Neural cell (in vitro differentiated cells): Measurements from ENCODE around the gene CHRNA4.

Source experiments
- CTCF ChIP-seq: fragments of 450-650 bp; IDR thresholded peaks from 2 replicates; pipeline ENCODE4 v1.5.1; 2014; ENCODE audit warnings: antibody characterized with exemption, mild to moderate bottlenecking, moderate library complexity; ENCODE audit not compliant: poor library complexity, severe bottlenecking
- EP300 ChIP-seq: fragments of 450-650 bp; conservative IDR thresholded peaks from 2 replicates; pipeline ENCODE4 v1.6.1; 2014; ENCODE audit warnings: antibody characterized with exemption, mild to moderate bottlenecking, moderate library complexity; ENCODE audit not compliant: poor library complexity, severe bottlenecking
- EZH2 ChIP-seq: fragments of 200-600, 300-800 bp; shearing (Covaris generic), sonication (generic); IDR thresholded peaks from 2 replicates; pipeline ENCODE4 v1.6.1; 2014; ENCODE audit warnings: antibody characterized with exemption, low read length, borderline replicate concordance, mild to moderate bottlenecking; ENCODE audit not compliant: insufficient read depth, poor library complexity, severe bottlenecking
- MXI1 ChIP-seq: fragments of 450-650 bp; conservative IDR thresholded peaks from 2 replicates; pipeline ENCODE4 v1.6.1; 2014; ENCODE audit warnings: antibody characterized with exemption, mild to moderate bottlenecking; ENCODE audit not compliant: poor library complexity, severe bottlenecking
- POLR2AphosphoS5 ChIP-seq: IDR thresholded peaks from 2 replicates; pipeline ENCODE4 v1.6.1; 2012
- RAD21 ChIP-seq: fragments of 450-650 bp; conservative IDR thresholded peaks from 2 replicates; pipeline ENCODE4 v1.6.1; 2014; ENCODE audit warnings: antibody characterized with exemption, mild to moderate bottlenecking, moderate library complexity
- SMC3 ChIP-seq: fragments of 450-650 bp; conservative IDR thresholded peaks from 2 replicates; pipeline ENCODE4 v1.6.1; 2014; ENCODE audit warnings: antibody characterized with exemption, mild to moderate bottlenecking, moderate library complexity; ENCODE audit not compliant: poor library complexity

- TF ChIP-seq EP300 (no peak), CTCF (no peak), EZH2 (no peak), RAD21 (no peak), POLR2AphosphoS5 (no peak), MXI1 (no peak), SMC3 (no peak)
Observed at GRCh38 chr20:63363013-63363957, 2.1 kb upstream of the CHRNA4 start.
